ENCODE measurements around the gene NODAL. TPM values are rescaled to one million over a fixed set of nuclear protein-coding genes. Genes with fewer than 3 reads are reported as not detected.
A peak's percentile ranks its signal among the peaks of the same experiment; 100 is the strongest.

NODAL gene
- total RNA-seq, 1 experiment from 2014 or later = not detected

GRCh38 chr10:70478191-70479164 is 37.0 kb upstream of the NODAL start, which contains the start of gene PALD1:
TSS of gene PALD1 (plus strand) at chr10:70478767. CDS start at chr10:70525952, 47,185 bp downstream.
- DNase-seq = peak; percentile 70
- Histone ChIP-seq H3K36me3 (ENCODE audit: low read depth, low read length) (no peaks in the 10 kb centered on the region), H3K4me2 (ENCODE audit: low read length) (peak within 1 kb of the TSS; percentile 83), H3K79me2 (ENCODE audit: low read length) (no peaks in the 10 kb centered on the region), H4K20me1 (ENCODE audit: low read length) (0 out of 2 replicates have a peak, but pooled peaks cover 3% of the 10 kb centered on the region), H2AFZ (ENCODE audit: low read length) (peak within 1 kb of the TSS; percentile 69), H3K27me3 (ENCODE audit: low read length) (peaks cover 20% of the 10 kb centered on the region), H3F3A (ENCODE audit: low read length, unreplicated experiment) (no peaks in the 10 kb centered on the region), H3K9me3 (ENCODE audit: low read length) (no peaks in the 10 kb centered on the region), H3K4me1 (ENCODE audit: insufficient read depth, low read length) (peaks cover 32% of the 10 kb centered on the region), H3K9me2 (replicated peaks; ENCODE audit: low read length) (no peaks in the 10 kb centered on the region), H3K9ac (ENCODE audit: low read length) (no peak within 1 kb of the TSS), H3K27ac (ENCODE audit: low read length) (no peak within 1 kb of the TSS), H3K4me3 (ENCODE audit: low read length) (peak within 1 kb of the TSS; percentile 58)
- intact Hi-C loops (cut with micrococcal nuclease) = no loop called here
- TF ChIP-seq CTCF (conservative IDR thresholded peaks at IDR 0.05; ENCODE audit: low read depth, low read length) (no peak), EZH2phosphoT487 (IDR thresholded peaks at IDR 0.05; ENCODE audit: borderline replicate concordance, low read length) (no peak), EZH2 (IDR thresholded peaks at IDR 0.05; ENCODE audit: low read length, unreplicated experiment) (peak; percentile 69)
- peak; percentile 36 for ATAC-seq
- POLR2A ChIA-PET (ENCODE audit: unreplicated experiment) = no interaction called here
- no TSS peak for BruUV-seq (replicated peaks)
- CTCF ChIA-PET = no interaction called here

DNA sequence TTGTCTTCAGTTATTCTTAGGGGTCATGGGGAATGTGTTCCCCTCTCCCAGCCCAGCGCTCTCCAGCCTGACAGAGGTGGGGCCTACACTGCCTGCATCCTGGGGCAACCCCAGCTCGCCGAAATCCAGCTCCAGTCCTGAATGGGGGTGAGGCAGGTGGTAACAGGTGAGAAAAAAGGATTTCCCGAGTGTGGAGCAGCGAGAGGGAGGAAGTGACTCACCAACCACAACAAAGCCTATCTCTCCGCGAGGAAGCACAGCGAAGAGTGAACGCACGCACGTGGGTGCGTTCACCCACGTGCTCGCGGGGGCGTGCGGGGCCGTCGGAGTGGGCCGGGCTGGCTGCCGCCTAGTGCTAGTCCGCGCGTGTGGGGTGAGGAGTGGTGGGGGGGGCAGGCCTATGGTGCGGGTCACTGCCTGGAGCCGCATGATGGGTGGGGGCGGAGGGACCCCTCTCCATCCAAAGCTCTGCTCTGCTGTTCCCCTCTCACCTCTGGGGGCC is 36.2 kb upstream of the NODAL start:
- Histone ChIP-seq H3K9ac (ENCODE audit: low read length) (no peak overlapping the region), H3K27ac (ENCODE audit: low read length) (no peak overlapping the region), H4K20me1 (ENCODE audit: low read length) (0 out of 2 replicates have a peak, but pooled peaks cover 3% of the 10 kb centered on the region), H3K4me3 (ENCODE audit: low read length) (peak overlapping the region; percentile 58; the same call in 1 of the 2 replicates), H3K79me2 (ENCODE audit: low read length) (no peaks in the 10 kb centered on the region), H3K27me3 (ENCODE audit: low read length) (peaks cover 20% of the 10 kb centered on the region), H3F3A (ENCODE audit: low read length, unreplicated experiment) (no peaks in the 10 kb centered on the region), H3K36me3 (ENCODE audit: low read depth, low read length) (no peaks in the 10 kb centered on the region), H3K4me1 (ENCODE audit: insufficient read depth, low read length) (peaks cover 32% of the 10 kb centered on the region), H3K9me3 (ENCODE audit: low read length) (no peaks in the 10 kb centered on the region), H3K9me2 (replicated peaks; ENCODE audit: low read length) (no peaks in the 10 kb centered on the region), H3K4me2 (ENCODE audit: low read length) (peak overlapping the region; percentile 83), H2AFZ (ENCODE audit: low read length) (peak overlapping the region; percentile 69)
- BruUV-seq (replicated peaks) = no TSS peak
- TF ChIP-seq EZH2 (IDR thresholded peaks at IDR 0.05; ENCODE audit: low read length, unreplicated experiment) = no peak
- peak; percentile 95 for TF ChIP-seq EZH2phosphoT487 (IDR thresholded peaks at IDR 0.05; ENCODE audit: borderline replicate concordance, low read length)
- CTCF ChIA-PET = no interaction called here
- peak; percentile 85 for DNase-seq
- intact Hi-C loops (cut with micrococcal nuclease) = no loop called here
- POLR2A ChIA-PET (ENCODE audit: unreplicated experiment) = no interaction called here
- ATAC-seq = peak; percentile 6

GRCh38 chr10:70476249-70477035 is 35.0 kb upstream of the NODAL start:
- BruUV-seq (replicated peaks) = no TSS peak
- 0 out of 2 replicates have a peak, but pooled peaks cover 3% of the 10 kb centered on the region for H4K20me1 ChIP-seq (ENCODE audit: low read length)
- H3K9me3 ChIP-seq (ENCODE audit: low read length) = no peaks in the 10 kb centered on the region
- peaks cover 32% of the 10 kb centered on the region for H3K4me1 ChIP-seq (ENCODE audit: insufficient read depth, low read length)
- H3K4me3 ChIP-seq (ENCODE audit: low read length) = no peak overlapping the region
- H3K9me2 ChIP-seq (replicated peaks; ENCODE audit: low read length) = no peaks in the 10 kb centered on the region
- H3F3A ChIP-seq (ENCODE audit: low read length, unreplicated experiment) = no peaks in the 10 kb centered on the region
- H2AFZ ChIP-seq (ENCODE audit: low read length) = no peak overlapping the region
- no peaks in the 10 kb centered on the region for H3K79me2 ChIP-seq (ENCODE audit: low read length)
- POLR2A ChIA-PET (ENCODE audit: unreplicated experiment) = no interaction called here
- ATAC-seq (no peak), DNase-seq (no peak)
- CTCF ChIA-PET = no interaction called here
- H3K9ac ChIP-seq (ENCODE audit: low read length) = no peak overlapping the region
- intact Hi-C loops (cut with micrococcal nuclease) = no loop called here
- no peak for TF ChIP-seq CTCF (conservative IDR thresholded peaks at IDR 0.05; ENCODE audit: low read depth, low read length)
- TF ChIP-seq EZH2 (IDR thresholded peaks at IDR 0.05; ENCODE audit: low read length, unreplicated experiment) = no peak
- no peak for TF ChIP-seq EZH2phosphoT487 (IDR thresholded peaks at IDR 0.05; ENCODE audit: borderline replicate concordance, low read length)
- H3K4me2 ChIP-seq (ENCODE audit: low read length) = peak overlapping the region; percentile 16; the same call in 1 of the 2 replicates
- no peak overlapping the region for H3K27ac ChIP-seq (ENCODE audit: low read length)
- no peaks in the 10 kb centered on the region for H3K36me3 ChIP-seq (ENCODE audit: low read depth, low read length)
- H3K27me3 ChIP-seq (ENCODE audit: low read length) = peaks cover 20% of the 10 kb centered on the region
